Esophagus muscularis mucosa (tissue), 3 donors: ENCODE measurements around the gene PADI2.

Experiments
- CTCF ChIP-seq, 3 experiments: fragments of 200-600 bp in 2 of 3; fragments of 450-650 bp in 1 of 3; sonication (generic) in 2 of 3; IDR thresholded peaks; one replicate each; pipeline ENCODE4 v1.5.1; 2017 to 2019; ENCODE audit warnings: antibody characterized with exemption in 3 of 3, mild to moderate bottlenecking in 2 of 3, moderate library complexity in 1 of 3
- POLR2A ChIP-seq: fragments of 450-650 bp; IDR thresholded peaks from one replicate; pipeline ENCODE4 v1.6.1; 2017; ENCODE audit warnings: antibody characterized with exemption, moderate library complexity, mild to moderate bottlenecking, low read depth
- POLR2AphosphoS5 ChIP-seq, 2 donors: sonication (generic); formaldehyde crosslinking; IDR thresholded peaks; one replicate each; pipeline ENCODE4 v1.6.1; 2017; ENCODE audit warnings: antibody characterized with exemption in 2 of 2

GRCh38 chr1:17099616-17100340 lies 19.5 kb downstream of the PADI2 start:
- no peak for TF ChIP-seq CTCF (IDR thresholded peaks at IDR 0.05)
- no peak for TF ChIP-seq POLR2A
- TF ChIP-seq POLR2AphosphoS5 (IDR thresholded peaks at IDR 0.05) = no peak
